K562 treated with DMSO at 1 percent for 4 hours (cell line): Measurements from ENCODE around the gene MEGF10. TPM values are rescaled to one million over a fixed set of nuclear protein-coding genes. Genes with fewer than 3 reads are reported as not detected.

Experiments used
- total RNA-seq: library from RNA; unstranded; fragments of 300-600 nt; gene quantifications from 2 replicates; pipeline ENCODE4 v1.2.3, GENCODE V29; 2022; ENCODE audit not compliant: insufficient read depth

MEGF10 gene
- not detected in 2 replicates for total RNA-seq

DNA sequence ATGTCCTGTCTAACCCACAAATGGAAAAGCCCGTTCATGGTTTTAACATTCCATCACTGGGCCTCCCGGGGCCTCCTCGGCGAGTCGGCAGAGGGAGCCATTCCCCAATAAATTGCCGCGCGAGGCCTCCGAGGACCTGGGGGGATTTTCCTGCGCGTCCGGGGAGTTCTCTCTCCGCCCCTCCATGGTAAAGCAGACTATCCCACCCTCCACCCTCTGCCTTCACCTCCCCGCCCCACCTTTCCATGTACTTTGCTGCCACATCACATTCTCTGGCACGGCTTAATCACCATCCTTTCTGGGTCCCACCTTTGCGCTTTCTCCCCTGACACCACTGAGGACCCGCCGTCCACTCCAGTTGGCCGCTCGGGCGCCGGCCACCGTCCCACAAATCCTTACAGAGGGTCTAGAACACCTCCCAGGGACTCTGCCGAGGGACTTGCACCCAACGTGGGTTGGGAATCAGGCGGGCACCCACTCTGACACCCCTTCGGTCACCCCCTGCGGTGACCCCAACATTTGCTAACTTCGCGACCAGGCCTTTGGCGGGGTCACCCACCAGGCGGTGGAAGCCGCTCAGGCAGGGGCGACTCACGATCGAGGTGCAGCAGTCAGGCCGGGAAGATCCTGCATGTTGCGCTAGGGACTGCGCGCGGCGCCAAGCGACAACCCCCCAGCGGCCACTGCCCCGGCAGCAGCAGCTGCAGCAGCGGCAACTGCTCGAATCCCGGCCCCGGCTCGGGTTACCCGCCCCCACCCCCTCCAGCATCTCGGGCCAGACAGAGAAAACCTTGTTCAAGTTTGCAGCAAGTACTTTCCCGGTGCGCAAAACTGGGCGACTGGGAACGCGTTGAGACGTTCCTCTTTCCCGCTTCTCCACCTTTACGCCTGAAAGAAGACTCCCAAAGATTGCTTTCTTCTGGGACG is at the start of gene MEGF10:
TSS of gene MEGF10 (plus strand) at position 778 of the 927 bp plus-strand sequence. CDS start 40,513 bp downstream, outside the sequence.

Other genes starting within 250 kb of the MEGF10 start
- gene C5orf63, start 217.3 kb upstream of the MEGF10 start, total RNA-seq, result 2.2 and 3.9 TPM in 2 replicates
- 22.4 and 26.7 TPM in 2 replicates for gene PRRC1, start 226.8 kb downstream of the MEGF10 start, total RNA-seq